Esophagus squamous epithelium (tissue), 5 donors: ENCODE measurements around the gene CACNB2. TPM values are rescaled to one million over a fixed set of nuclear protein-coding genes. Genes with fewer than 3 reads are reported as not detected.
"Not testable (repeated sequence)": the region's sequence is repeated elsewhere in the genome, so short reads cannot be mapped to it uniquely, and the experiment has no call there.

Experiments
- DNase-seq: peaks from one replicate; lab custom pipeline; 2025; lab: John Stamatoyannopoulos, UW
- H3K27ac ChIP-seq, 4 donors: fragments of 200-600 bp; sonication (generic); one replicate each; pipeline ENCODE4 v1.5.1; 2016 to 2019; ENCODE audit warnings: mild to moderate bottlenecking in 1 of 4
- H3K27me3 ChIP-seq, 4 donors: fragments of 200-600 bp; sonication (generic); 1 replicate in 3 of 4; 2 replicates in 1 of 4; pipeline versions ENCODE4 v1.5.1 to v1.6.0; 2017 to 2021; ENCODE audit warnings: antibody characterized with exemption in 1 of 4
- H3K36me3 ChIP-seq, 3 donors: fragments of 200-600 bp; sonication (generic); one replicate each; pipeline ENCODE4 v1.5.1; 2016 to 2019
- H3K4me1 ChIP-seq, 3 donors: fragments of 200-600 bp; sonication (generic); one replicate each; pipeline ENCODE4 v1.5.1; 2017 to 2019
- H3K4me3 ChIP-seq, 4 donors: fragments of 200-600 bp; sonication (generic); 1 replicate in 3 of 4; 2 replicates in 1 of 4; pipeline ENCODE4 v1.5.1; 2016 to 2019; ENCODE audit warnings: mild to moderate bottlenecking in 2 of 4, moderate library complexity in 1 of 4
- H3K9me3 ChIP-seq, 3 donors: fragments of 200-600 bp; sonication (generic); one replicate each; pipeline ENCODE4 v1.5.1; 2016 to 2019
- CTCF ChIP-seq, 6 experiments: fragments of 450-650 bp in 4 of 6; fragments of 200-600 bp in 2 of 6; sonication (generic) in 2 of 6; IDR thresholded peaks; one replicate each; pipeline ENCODE4 v1.5.1; 2016 to 2019; ENCODE audit warnings: antibody characterized with exemption in 6 of 6, mild to moderate bottlenecking in 4 of 6, moderate library complexity in 4 of 6
- POLR2A ChIP-seq, 4 donors: fragments of 450-650 bp; IDR thresholded peaks; one replicate each; pipeline ENCODE4 v1.6.1; 2017; ENCODE audit warnings: antibody characterized with exemption in 4 of 4, mild to moderate bottlenecking in 4 of 4, moderate library complexity in 3 of 4
- WGBS, 2 donors: methylation state at CpG; one replicate each; pipeline ENCODE4 v1.1.5; 2018; 5-methylcytosine and 5-hydroxymethylcytosine counted together
- intact Hi-C: fragments of 100-400 bp; cut with DNase I; formaldehyde crosslinking; loops from one replicate; pipeline ENCODE4 v1.15.0; 2022
- total RNA-seq, 4 donors: library from RNA; depleted of rRNA; stranded (reverse); fragments of >200 nt; gene quantifications; one replicate each; pipeline ENCODE4 v1.1.0, GENCODE V29; 2016
- donor health status: DM: yes; HTN: yes; CAD: no.

CACNB2 gene
- total RNA-seq, 4 donors from 2014 or later = 0.91 to 37.0 (median 5.7) TPM

GRCh38 chr10:18438361-18439126, 298.3 kb downstream of the CACNB2 start:
- no peaks in the 10 kb centered on the region for H3K27me3 ChIP-seq
- WGBS, 2 donors = 78 to 83% methylated on average over 16 to 17 of the region's 17 CpGs
- intact Hi-C loops = no loop called here

GRCh38 chr10:18439601-18440000, 299.4 kb downstream of the CACNB2 start:
- no peak overlapping the region for H3K4me3 ChIP-seq
- WGBS, 2 donors = 76 to 77% methylated on average over 4 of the region's 4 CpGs
- no peak overlapping the region for H3K27ac ChIP-seq
- TF ChIP-seq POLR2A (IDR thresholded peaks at IDR 0.05) (no peak), CTCF (IDR thresholded peaks at IDR 0.05) (no peak)
- no peak for DNase-seq
- peaks cover 0 to 7% (median 0%) of the 10 kb centered on the region in 3 donors for H3K9me3 ChIP-seq
- H3K27me3 ChIP-seq = no peaks in the 10 kb centered on the region
- no peaks in the 10 kb centered on the region for H3K4me1 ChIP-seq
- no peaks in the 10 kb centered on the region for H3K36me3 ChIP-seq
- intact Hi-C loops = no loop called here

More at GRCh38 chr10:18438361-18439126, 298.3 kb downstream of the CACNB2 start:
- DNase-seq = no peak
- H3K27ac ChIP-seq = no peak overlapping the region
- H3K36me3 ChIP-seq = no peaks in the 10 kb centered on the region
- no peak overlapping the region for H3K4me3 ChIP-seq
- H3K4me1 ChIP-seq = no peaks in the 10 kb centered on the region
- TF ChIP-seq POLR2A (IDR thresholded peaks at IDR 0.05) (no peak), CTCF (IDR thresholded peaks at IDR 0.05) (no peak)
- peaks cover 0 to under 1% (median 0%) of the 10 kb centered on the region in 3 donors for H3K9me3 ChIP-seq

GRCh38 chr10:18445635-18446034, 305.4 kb downstream of the CACNB2 start:
- H3K4me3 ChIP-seq, intact Hi-C loops, H3K27me3 ChIP-seq, H3K36me3 ChIP-seq, H3K9me3 ChIP-seq, DNase-seq, H3K27ac ChIP-seq, H3K4me1 ChIP-seq: not testable (repeated sequence)
- 80 to 85% methylated on average over 6 of the region's 6 CpGs for WGBS, 2 donors

- no peak for TF ChIP-seq POLR2A (IDR thresholded peaks at IDR 0.05)
- TF ChIP-seq CTCF (IDR thresholded peaks at IDR 0.05) = no peak
- Histone ChIP-seq H3K36me3 (no peaks in the 10 kb centered on the region), H3K9me3 (peaks cover 0 to 7% (median 0%) of the 10 kb centered on the region in 3 donors), H3K4me1 (no peaks in the 10 kb centered on the region), H3K4me3 (no peak overlapping the region), H3K27me3 (no peaks in the 10 kb centered on the region), H3K27ac (no peak overlapping the region)
- no peak for DNase-seq
- intact Hi-C loops = no loop called here
Measured at GRCh38 chr10:18446205-18446604, 306.0 kb downstream of the CACNB2 start.

GRCh38 chr10:18449611-18450026, 309.4 kb downstream of the CACNB2 start:
- Histone ChIP-seq H3K27ac (no peak overlapping the region), H3K4me1 (no peaks in the 10 kb centered on the region), H3K4me3 (no peak overlapping the region), H3K9me3 (no peaks in the 10 kb centered on the region), H3K36me3 (no peaks in the 10 kb centered on the region), H3K27me3 (no peaks in the 10 kb centered on the region)
- DNase-seq = no peak
- 54 to 68% methylated on average over 6 to 7 of the region's 7 CpGs for WGBS, 2 donors
- intact Hi-C loops = no loop called here
- TF ChIP-seq CTCF (IDR thresholded peaks at IDR 0.05) (no peak), POLR2A (IDR thresholded peaks at IDR 0.05) (no peak)
